Measurements from ENCODE around the gene INVS. TPM values are rescaled to one million over a fixed set of nuclear protein-coding genes. Genes with fewer than 3 reads are reported as not detected.
A peak's percentile ranks its signal among the peaks of the same experiment; 100 is the strongest.
"Not testable (repeated sequence)": the region's sequence is repeated elsewhere in the genome, so short reads cannot be mapped to it uniquely, and the experiment has no call there.

Gene INVS
- total RNA-seq, 1 donor from 2014 or later = 45.6 TPM

DNA sequence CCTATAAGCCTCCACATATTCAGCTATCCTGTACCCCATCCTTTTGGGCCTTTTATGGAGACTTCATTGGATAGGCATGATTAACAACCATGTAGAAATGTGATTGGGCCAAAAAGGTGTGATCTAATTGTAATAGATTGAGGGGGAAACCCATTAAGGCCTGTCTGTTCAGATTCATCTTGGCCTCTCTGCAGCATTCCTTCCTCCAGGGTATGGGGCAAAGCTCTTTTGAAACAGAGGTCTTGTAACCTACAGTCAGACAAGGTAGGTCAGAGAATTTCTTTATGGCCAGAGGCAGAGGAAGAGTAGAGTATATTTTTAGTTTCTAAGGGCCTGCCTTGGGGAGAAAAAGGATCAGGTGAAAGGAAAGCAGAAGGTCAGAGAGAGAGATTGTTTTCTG, 98.5 kb downstream of the INVS start:
- no peak for DNase-seq (ENCODE audit: low read depth)

- DNase-seq (ENCODE audit: low read depth) = no peak
These were observed 103.8 kb downstream of the INVS start for GRCh38 chr9:100202806-100203205.

DNA sequence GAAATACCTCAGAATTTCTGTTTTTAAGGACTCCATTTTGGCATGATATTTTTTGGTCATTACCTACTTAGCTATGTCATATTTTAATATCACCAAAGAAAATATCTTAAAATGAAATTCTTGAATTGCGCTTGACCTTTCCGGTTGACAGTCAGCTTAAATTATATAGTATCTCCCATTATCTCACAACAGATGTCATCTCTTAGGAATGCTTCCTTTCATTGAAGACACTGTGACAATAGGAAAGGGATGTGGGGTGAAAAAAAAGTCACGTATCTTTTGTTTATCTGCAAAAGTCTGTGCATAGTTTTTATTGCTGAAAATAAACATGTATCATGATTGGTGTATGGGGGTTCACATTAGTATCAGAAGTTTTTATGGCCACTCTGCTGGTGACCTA, 105.8 kb downstream of the INVS start:
- DNase-seq (ENCODE audit: low read depth) = no peak

GRCh38 chr9:100206899-100207298, 107.9 kb downstream of the INVS start:
- DNase-seq (ENCODE audit: low read depth) = peak; percentile 11

DNA sequence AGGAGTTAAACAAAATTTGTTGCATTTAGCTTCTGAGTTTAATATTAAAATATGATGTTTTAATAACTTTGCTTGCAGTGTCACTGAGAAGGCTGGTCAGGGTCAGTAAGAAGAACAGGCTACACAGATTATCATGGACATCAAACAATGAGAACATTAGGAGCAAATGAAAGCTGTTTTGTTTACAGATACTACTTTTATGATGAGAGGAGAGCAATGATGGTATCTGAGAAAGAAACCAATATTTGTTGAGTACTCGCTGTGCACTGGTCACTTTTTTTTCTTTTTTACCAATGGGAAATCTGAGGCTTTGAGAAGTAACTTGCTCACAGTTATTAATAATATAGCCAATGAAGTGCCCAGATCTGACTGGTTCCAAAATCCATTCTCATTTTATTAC, 109.6 kb downstream of the INVS start:
- no peak for DNase-seq (ENCODE audit: low read depth)

DNA sequence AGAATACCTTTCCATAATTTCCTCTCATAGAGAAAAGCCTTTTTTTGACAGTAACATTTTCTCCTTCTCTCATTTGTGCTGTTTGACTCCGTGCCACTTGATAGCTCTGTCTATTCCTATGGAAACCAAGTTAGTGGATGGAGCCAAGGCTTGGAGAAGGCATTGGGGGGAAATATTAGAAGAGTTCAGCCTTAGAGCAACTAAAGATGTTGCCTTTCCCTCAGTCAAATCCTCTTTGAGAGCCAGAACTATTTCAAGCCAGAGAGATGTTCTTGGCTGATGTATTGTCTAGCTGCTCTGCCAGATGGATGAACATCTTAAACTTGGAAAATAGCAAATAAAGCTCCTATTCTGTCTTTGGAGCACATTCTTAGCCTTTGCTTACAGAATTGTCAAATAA, 112.4 kb downstream of the INVS start:
- DNase-seq (ENCODE audit: low read depth) = no peak

- peak; percentile 64 for DNase-seq (ENCODE audit: low read depth)
These were observed 114.9 kb downstream of the INVS start for GRCh38 chr9:100213730-100214477.

- peak; percentile 54 for DNase-seq (ENCODE audit: low read depth)
These were observed 117.2 kb downstream of the INVS start for GRCh38 chr9:100216178-100216787.

- no peak for DNase-seq (ENCODE audit: low read depth)
These were observed 118.5 kb downstream of the INVS start for GRCh38 chr9:100217536-100217935.

DNA sequence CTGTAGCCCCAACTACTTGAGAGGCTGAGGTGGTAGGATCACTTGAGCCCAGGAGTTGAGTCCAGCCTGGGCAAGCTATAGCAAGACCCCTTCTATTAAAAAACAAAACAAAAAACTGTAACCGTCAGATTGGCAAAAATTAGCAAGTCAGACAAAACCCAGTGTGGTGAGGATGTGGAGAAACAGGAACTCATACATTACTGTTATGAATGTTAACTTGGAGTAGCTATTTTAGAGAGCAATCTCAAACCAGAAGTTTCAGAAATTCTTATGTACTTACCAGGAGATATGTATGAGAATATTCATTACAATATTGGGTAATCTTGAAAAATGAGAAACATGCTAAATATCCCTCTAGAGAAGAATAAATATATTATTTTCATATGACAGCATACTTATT, 120.3 kb downstream of the INVS start:
- no peak for DNase-seq (ENCODE audit: low read depth)

- no peak for DNase-seq (ENCODE audit: low read depth)
These were observed 121.9 kb downstream of the INVS start for GRCh38 chr9:100220936-100221335.

- no peak for DNase-seq (ENCODE audit: low read depth)
These were observed 122.5 kb downstream of the INVS start for GRCh38 chr9:100221538-100221937.

GRCh38 chr9:100222674-100223073, 123.6 kb downstream of the INVS start:
- DNase-seq (ENCODE audit: low read depth) = peak; percentile 55

DNA sequence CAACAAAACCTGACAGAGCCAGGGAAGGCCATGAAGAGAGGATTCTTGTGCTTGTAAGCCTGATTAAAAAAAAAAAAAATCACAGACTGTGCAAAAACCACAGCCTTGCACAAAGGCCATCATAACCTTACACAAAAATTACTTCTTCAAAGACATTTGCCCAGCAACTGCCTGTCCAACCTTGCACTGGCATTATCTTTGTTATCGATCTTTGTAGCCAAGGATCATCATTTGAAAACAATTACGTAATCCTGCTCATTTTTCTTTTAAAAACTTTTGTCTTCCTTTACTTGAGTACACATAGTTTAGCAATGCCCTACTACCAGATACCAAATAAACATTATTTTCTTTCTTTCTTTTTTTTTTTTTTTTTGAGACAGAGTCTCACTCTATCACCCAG, 128.6 kb downstream of the INVS start:
- DNase-seq (ENCODE audit: low read depth) = no peak

- DNase-seq (ENCODE audit: low read depth) = no peak
These were observed 129.4 kb downstream of the INVS start for GRCh38 chr9:100228352-100228869.

- DNase-seq (ENCODE audit: low read depth) = no peak
These were observed 130.1 kb downstream of the INVS start for GRCh38 chr9:100229136-100229535.

DNA sequence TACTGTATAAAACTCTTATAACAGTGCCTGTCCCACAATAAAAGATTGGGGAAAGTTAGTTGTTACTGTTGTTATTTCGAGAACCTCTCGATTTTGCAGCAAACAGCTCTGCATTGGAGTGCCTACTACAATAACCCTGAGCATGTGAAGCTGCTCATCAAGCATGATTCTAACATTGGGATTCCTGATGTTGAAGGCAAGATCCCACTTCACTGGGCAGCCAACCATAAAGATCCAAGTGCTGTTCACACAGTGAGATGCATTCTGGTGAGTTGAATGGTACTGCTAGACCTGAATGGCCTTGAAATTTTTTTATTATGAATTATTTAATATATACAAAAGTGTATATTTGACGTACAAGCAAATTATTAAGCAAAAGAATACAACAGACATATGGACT, 130.5 kb downstream of the INVS start:
- DNase-seq (ENCODE audit: low read depth) = no peak

DNA sequence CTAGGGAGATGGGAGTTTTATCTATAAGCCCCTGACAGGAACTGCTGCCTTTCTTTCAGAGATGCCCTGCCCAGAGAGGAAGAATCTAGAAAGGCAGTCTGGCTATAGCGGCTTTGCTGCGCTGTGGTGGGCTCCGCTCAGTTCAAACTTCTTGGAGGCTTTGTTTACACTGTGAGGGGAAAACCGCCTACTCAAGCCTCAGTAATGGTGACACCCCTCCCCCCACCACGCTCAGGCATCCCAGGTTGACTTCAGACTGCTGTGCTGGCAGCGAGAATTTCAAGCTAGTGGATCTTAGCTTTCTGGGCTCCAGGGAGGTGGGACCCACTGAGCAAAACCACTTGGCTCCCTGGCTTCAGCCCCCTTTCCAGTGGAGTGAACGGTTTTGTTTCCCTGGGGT, 137.9 kb downstream of the INVS start:
- not testable (repeated sequence) for DNase-seq (ENCODE audit: low read depth)

DNA sequence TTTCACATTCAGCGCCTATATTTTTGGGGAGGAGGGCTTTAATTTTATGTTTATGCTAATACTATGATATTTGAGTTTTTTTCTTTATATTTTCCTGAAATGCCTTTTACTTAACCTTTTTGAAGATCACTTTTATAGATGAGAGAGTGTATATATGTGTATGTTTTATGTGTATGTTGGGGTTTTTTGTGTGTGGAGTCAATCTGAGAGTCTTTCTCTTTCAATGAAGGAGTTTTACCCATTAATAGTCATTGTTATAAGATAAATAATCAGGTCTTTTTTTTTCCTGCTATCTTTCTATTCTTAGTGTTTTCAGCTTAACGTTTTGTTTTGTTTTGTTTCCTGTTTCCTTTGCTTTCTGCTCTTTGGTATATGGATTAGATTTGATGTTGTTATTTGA, 141.5 kb downstream of the INVS start:
- DNase-seq (ENCODE audit: low read depth) = no peak

GRCh38 chr9:100267211-100267610, 168.2 kb downstream of the INVS start:
- DNase-seq (ENCODE audit: low read depth) = no peak

GRCh38 chr9:100268271-100268670, 169.2 kb downstream of the INVS start:
- DNase-seq (ENCODE audit: low read depth) = no peak

GRCh38 chr9:100269656-100270055, 170.6 kb downstream of the INVS start:
- no peak for DNase-seq (ENCODE audit: low read depth)

DNA sequence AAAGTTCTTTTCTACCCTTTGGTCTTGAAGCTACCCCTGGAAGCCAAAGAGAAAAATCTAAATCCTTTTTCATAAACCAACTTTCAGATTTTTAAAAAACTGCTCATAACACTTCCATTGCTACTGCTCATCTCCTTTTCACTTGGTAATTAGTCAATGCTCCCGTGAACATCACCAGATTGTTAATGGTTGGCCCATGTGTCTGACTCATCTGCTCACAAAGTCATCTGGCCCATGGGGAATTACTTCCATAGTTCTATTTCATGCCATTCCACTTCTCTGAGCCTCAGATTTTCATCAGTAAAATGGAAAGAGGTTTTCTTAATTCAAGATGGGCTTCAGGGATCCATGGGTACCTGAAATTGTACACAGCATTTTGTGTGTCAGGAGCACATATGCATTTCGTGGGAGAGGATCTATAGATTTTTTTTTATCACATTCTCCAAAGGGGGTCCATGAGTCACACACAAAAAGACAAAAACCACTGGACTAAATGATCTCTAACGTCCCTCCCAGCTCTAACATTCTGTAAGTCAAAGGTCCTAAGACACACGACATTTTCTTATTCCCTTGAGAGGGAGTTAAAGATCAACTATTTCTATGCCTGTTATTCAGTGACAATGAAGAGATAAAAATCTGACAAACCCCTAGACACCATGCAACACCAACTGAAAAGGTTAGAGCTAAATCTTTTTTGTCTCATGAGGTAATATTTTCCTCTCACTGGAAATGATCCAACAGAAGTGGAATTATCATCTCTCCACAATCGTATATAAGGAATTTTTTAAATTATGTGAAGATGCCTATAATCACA, 178.3 kb downstream of the INVS start:
- peak; percentile 79 for DNase-seq (ENCODE audit: low read depth)

Measured in renal cortical epithelial cell (primary cell).